SH-SY5Y (cell line): ENCODE measurements around the gene VENTX.

ENCODE experiments used
- GATA2 ChIP-seq: IDR thresholded peaks from 2 replicates; pipeline ENCODE4 v1.6.1; 2011; ENCODE audit warnings: mild to moderate bottlenecking, low read depth, low read length
- GATA3 ChIP-seq: IDR thresholded peaks from 2 replicates; pipeline ENCODE4 v1.6.1; 2011; ENCODE audit warnings: low read depth, mild to moderate bottlenecking, low read length, moderate library complexity

The VENTX gene

GRCh38 chr10:133272301-133272963, 34.8 kb downstream of the VENTX start:
- TF ChIP-seq GATA2 (no peak), GATA3 (no peak)

DNA sequence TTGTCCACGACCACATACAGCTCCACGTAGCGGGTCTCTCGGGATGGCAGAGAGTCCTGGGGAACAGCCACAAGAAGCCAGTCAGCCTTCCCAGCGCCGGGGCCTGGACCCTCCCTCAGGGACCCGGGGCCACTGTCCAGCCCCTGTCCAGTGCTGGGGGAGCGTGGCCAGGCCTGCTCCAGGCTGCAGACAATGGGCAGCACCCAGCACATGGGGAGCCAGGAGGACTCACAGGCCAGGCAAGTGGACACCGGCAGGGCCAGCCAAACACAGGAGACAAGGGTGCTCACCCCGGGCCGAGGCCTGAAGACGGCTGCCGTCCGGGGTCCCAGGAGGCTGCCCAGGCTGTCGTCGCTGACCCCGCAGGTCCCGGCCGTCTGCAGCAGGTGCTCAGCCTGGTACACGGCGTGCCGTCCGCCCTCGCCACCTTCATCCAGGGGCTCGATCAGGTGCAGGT, 35.3 kb downstream of the VENTX start:
- TF ChIP-seq GATA3, result no peak
- TF ChIP-seq GATA2, result no peak

DNA sequence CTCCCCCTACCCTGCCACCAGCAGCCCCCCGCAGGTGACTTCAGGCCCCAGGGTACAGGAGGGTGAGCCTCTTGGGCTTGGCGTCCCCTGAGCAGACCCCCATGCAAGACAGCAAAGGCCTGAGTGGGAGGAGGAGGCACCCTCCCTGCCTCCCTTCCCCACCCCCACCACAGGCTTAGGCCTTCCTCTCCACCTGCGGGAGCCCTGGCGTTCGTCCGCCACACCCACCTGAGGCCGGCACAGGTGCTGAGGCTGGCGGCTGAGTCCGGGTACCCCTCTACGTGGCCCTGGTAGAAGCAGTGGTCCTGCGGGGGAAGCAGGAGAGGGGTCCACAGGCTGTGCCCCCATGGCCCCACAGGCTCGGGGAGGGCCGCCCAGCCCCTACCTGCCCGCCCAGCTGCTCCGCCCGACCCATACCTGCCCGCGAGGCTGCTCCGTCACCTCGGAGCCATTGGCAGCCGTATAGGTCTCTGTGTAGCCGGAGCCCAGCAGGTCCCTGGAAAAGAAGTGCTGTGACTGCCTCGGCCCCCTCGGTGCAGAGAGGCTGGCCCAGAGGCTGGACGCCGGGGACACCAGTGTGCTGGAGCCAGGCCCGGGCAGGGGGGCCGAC, 36.0 kb downstream of the VENTX start:
- no peak for TF ChIP-seq GATA3
- no peak for TF ChIP-seq GATA2

DNA sequence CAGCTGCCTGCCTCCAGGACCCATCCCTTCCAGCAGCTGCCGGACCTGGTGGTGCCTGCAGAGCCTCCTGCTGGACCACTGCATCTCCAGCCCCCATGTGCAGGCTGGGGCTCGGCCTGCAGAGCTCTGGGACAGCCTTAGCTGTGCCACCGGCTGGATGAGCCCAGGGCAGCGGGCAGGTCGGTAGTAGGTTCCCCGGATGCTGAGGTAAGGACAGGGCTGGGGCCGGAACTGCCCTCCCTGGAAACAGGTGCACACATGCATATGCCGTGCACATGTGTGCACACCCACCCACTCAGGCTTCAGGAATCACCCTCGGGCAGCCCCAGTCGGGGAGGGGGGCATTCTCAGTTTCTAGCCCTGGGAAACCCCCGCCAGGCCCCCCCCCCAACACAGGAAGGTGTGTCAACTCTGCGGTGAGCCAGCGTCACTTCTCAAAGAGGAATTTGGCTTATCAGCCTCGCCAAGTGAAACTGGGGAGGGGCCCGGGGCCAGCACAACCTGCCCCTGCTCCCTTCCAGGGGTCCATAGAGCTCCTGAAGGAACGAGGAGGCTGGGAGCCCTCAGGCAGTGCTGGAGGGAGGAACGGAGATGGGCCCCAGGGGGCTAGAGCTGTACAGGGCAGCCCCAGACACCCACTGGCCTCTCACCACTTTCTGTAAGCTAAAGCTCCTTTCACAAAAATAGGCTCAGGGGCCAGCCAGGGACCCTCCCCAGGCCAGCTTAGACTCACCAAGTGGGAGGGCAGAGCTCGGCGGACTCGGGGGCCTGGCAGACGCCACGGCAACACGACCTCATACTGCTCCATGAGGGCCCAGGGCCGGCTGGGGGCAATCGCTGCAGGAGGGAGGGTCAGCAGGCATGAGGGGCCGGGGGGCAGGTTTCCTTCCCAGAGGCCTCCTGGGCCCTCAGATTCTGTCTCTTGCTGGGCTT, 37.4 kb downstream of the VENTX start:
- TF ChIP-seq GATA3 (no peak), GATA2 (no peak)

DNA sequence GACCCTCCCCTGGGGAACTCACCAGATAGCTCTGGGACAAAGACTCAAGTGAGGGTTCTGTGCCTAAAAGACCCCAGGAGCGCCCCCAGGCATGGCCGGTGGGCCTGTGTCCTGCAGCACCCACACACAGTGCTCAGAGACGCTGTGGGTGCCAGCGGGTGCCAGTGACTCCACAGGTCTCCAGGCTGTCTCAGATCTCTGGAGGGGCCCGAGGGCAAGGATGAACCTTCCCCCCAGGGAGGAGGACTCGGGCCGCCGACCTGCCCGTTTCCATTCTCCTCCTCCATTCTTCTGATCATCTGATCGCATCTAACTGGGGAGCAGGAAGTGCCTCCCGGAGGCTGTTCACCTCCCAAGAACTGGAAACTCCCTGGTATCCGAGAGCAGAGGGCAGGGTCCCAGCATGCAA, 38.0 kb downstream of the VENTX start:
- no peak for TF ChIP-seq GATA2
- no peak for TF ChIP-seq GATA3

DNA sequence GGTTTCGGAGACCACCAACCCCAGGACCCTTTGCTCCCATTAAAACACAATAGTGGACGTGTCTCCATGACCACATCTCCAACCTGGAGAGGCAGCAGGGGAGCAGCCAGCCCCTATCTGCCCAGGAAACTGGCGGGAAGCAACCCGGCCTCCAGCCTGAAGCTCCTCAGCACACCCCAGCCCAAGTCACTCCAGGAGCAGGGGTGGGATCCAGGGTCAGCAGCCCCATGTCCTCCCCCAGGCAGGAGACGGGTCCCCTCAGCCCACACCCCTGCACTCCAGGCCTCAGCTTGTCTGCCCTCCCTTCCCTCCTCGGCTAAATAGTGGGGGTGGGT, 38.4 kb downstream of the VENTX start:
- TF ChIP-seq GATA3 (no peak), GATA2 (no peak)

DNA sequence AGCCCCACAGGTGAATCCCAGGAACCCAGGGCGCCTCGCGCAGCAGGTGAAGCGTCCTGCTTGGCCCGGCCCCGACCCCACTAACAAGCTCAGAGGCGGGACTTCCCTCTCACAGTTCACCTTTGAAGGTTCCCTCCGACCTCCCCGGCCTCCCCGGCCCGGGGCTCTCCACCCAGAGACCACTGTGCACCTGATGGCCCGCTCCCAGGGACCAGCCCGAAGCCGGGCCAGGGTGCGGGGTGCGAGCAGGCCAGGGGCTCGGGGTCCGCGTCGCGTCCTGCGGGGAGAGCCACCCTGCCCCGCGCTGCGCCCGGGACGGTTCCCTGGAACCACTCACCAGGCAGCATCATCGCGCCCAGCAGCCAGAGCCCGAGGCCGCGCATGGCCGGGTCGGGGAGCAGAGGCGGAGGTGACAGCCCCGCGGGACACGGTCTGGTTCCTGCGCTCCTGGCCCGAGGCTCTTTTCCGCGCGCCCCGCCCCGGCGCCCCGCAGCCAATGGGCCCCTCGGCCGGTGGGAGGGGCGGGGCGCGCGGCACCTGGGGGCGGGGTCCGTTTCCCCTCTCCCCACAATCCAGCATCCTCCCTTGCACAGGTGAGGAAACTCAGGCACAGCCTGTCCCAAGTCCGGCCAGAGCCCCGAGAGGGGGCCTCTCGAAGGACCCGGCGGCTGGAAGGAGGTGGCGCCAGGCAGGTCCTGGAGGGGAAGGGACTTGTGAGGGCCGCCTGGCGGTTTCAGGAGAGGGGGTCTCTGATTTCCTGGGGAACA, 39.0 kb downstream of the VENTX start, which contains the start of gene ADAM8:
ADAM8 (minus strand) TSS at position 434 of the 767 bp plus-strand sequence; CDS start at position 383, 51 bp downstream.
- TF ChIP-seq GATA2 (no peak), GATA3 (no peak)

DNA sequence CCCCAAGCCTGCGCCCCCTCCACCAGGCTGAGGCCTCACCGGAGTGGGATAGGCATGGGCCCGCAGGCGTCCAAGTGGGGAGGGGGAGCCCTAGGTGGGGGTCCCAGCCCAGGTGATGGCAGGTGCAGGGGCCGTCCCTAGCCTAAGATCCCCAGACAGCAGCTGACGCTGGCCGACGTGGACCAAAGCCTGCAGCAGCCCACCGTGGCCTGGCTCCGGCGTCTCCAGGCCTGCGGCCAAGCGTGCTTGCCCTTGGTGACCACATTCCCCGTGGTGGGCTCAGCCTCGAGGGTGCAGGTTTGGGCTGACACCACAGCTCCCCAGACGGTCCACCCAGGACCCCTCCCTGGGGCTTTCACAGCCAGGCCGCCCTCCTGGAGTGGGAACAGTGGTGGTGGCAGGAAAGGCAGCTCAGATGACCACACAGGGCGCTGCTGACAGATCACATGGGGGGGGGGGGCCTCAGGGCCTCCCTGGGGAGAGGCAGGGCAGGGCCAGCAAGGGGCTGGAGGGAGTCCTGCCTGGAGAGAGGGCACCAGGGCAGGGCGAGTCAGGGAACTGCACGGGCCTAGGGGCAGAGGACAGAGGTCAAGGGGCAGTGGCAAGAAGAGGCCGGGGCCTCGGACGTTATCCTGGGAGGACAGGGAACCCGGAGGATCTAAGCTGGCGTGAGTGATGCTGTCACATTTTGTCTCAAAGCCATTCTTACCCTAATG, 39.8 kb downstream of the VENTX start:
- no peak for TF ChIP-seq GATA2
- no peak for TF ChIP-seq GATA3

GRCh38 chr10:133277993-133278576, 40.4 kb downstream of the VENTX start:
- TF ChIP-seq GATA3 (no peak), GATA2 (no peak)

DNA sequence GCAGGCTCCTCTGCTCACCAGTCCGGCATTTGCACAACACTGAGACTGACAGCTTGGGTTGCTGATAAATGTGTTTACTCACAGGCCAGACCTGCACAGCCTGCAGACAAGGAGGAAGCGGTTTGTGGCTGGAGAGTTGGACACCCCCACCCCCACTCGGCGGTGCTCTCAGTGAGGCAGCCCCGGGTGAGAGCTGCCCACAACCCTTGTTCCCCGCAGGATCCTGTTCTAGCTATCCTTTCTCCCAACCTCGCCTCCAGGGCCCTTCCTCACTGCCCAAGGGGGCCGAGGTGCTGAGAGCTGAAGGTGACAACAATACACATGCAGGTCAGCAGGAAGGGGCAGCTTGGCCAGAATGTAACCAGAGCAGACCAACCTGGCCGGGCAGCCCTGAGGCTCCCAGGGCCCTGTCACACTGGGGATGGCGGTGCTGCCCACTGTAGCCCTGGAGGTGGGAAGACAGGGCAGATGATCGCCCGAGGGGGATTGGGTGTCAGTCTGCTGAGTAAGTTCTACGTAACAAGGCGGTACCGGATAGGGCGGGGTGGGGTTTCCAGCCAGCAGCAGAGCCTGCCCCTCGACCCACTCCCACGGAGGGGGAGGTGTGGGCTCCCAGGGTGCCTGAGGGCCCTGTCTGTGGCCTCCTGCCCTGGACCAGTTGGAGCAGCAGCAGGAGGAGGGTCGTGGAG, 41.1 kb downstream of the VENTX start:
- TF ChIP-seq GATA3 (no peak), GATA2 (no peak)

DNA sequence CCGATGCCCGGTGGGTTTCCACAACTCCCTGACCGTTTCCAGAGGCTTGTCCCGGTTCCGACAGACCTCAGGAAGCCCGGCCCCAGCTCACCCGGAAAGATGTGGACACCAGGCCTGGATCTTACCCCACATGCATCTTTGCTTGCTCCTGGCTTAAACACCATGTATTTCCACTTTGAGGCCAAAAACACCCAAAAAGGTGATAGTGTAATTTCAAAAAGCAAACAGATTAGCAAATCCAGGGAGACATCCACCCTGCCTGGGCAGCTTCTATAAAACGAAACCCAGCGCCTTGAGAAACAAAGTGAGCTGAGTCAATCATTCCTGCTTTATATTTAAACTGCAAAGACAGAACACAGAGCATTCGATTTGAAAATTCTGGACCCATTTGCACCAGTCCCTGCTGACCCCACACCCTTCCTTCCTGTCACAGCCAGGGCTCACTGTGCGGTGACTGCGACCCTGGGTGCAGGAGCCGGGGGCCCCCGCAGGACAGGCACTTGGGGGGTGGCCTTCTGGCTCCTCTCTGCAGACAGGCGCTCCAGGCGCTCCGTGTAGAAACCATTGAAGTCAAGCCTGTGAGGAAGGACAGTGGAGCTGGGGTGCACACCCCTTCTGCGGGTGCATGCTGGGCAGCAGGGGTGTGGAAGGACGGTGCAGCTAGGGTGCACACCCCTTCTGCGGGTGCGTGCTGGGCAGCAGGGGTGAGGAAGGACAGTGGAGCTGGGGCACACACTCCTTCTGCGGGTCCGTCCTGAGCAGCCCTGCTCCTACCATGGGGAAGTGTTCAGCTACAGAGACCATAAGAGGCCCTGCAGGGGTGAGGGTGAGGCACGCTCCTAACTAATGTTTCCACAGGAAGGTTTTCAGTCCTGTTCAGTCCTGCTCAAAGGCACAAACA, 41.9 kb downstream of the VENTX start:
- no peak for TF ChIP-seq GATA3
- no peak for TF ChIP-seq GATA2
